Cardiac muscle cell (in vitro differentiated cells and primary cell): ENCODE results near the gene MDH1B. TPM values are rescaled to one million over a fixed set of nuclear protein-coding genes. Genes with fewer than 3 reads are reported as not detected.
A peak's percentile ranks its signal among the peaks of the same experiment; 100 is the strongest.

Experiments
- DNase-seq, 2 donors: peaks; one replicate each; pipeline versions ENCODE4 v3.0.0 to v3.0.0-alpha.2; 2010 to 2017; ENCODE audit warnings: low read depth in 1 of 2, low spot score in 1 of 2
- H3K27ac ChIP-seq: fragments of 200-600 bp; sonication (generic); 2 replicates; pipeline ENCODE4 v1.5.1; 2016
- H3K27me3 ChIP-seq: fragments of 200-600 bp; sonication (generic); 2 replicates; pipeline ENCODE4 v1.6.0; 2016; ENCODE audit warnings: control low read depth
- H3K36me3 ChIP-seq: fragments of 200-600 bp; sonication (generic); 2 replicates; pipeline ENCODE4 v1.5.1; 2016; ENCODE audit warnings: control low read depth
- H3K4me1 ChIP-seq: fragments of 200-600 bp; sonication (generic); 2 replicates; pipeline ENCODE4 v1.8.1; 2017; ENCODE audit warnings: low read depth, mild to moderate bottlenecking, mixed run types
- H3K4me3 ChIP-seq: fragments of 200-600 bp; sonication (generic); 2 replicates; pipeline ENCODE4 v1.5.1; 2016; ENCODE audit warnings: mild to moderate bottlenecking
- H3K9me3 ChIP-seq: fragments of 200-600 bp; sonication (generic); 2 replicates; pipeline ENCODE4 v1.5.1; 2017; ENCODE audit warnings: low read depth, mild to moderate bottlenecking, control low read depth
- polyA plus RNA-seq: library from polyadenylated mRNA; unstranded; fragments of >200 nt; fragmentation: Nextera tagmentation; extraction: Ambion mirVana; gene quantifications from 2 replicates; pipeline ENCODE4 v1.2.1, GENCODE V29; 2016
- total RNA-seq: library from RNA; depleted of rRNA; stranded (reverse); fragments of >200 nt; gene quantifications from 2 replicates; pipeline ENCODE4 v1.2.3, GENCODE V29; 2016
- TF ChIP-seq, protein P1 (sequence below): IDR thresholded peaks from 2 replicates; pipeline ENCODE4 v1.5.1; 2012; ENCODE audit warnings: low read depth, mild to moderate bottlenecking, low read length

The MDH1B gene
- total and polyA plus RNA-seq, 2 experiments from 2014 or later = 1.4 to 2.9 TPM

DNA sequence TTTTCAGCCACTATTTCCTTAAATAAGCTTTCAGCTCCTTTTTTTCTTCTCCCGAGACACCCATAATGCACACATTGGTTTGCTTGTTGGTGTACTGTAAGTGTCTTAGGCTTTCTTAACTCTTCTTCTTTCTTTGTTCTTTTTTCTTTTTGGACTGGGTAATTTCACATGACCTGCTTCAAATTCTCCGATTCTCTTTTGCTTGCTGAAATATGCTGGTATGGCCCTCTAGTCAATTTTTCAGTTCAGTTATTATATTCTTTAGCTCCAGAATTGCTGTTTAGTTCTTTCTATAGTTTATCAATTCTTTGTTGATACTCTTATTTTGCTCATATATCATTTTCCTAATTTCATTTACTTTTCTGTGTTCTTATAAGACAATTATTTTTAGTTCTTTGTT is 15.5 kb upstream of the MDH1B start:
- Histone ChIP-seq H3K27ac (no peak overlapping the region), H3K27me3 (no peaks in the 10 kb centered on the region), H3K36me3 (peaks cover 17% of the 10 kb centered on the region), H3K4me3 (no peak overlapping the region), H3K9me3 (no peaks in the 10 kb centered on the region), H3K4me1 (no peaks in the 10 kb centered on the region)
- TF ChIP-seq, protein P1, sequence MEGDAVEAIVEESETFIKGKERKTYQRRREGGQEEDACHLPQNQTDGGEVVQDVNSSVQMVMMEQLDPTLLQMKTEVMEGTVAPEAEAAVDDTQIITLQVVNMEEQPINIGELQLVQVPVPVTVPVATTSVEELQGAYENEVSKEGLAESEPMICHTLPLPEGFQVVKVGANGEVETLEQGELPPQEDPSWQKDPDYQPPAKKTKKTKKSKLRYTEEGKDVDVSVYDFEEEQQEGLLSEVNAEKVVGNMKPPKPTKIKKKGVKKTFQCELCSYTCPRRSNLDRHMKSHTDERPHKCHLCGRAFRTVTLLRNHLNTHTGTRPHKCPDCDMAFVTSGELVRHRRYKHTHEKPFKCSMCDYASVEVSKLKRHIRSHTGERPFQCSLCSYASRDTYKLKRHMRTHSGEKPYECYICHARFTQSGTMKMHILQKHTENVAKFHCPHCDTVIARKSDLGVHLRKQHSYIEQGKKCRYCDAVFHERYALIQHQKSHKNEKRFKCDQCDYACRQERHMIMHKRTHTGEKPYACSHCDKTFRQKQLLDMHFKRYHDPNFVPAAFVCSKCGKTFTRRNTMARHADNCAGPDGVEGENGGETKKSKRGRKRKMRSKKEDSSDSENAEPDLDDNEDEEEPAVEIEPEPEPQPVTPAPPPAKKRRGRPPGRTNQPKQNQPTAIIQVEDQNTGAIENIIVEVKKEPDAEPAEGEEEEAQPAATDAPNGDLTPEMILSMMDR = no peak
- DNase-seq = no peak

DNA sequence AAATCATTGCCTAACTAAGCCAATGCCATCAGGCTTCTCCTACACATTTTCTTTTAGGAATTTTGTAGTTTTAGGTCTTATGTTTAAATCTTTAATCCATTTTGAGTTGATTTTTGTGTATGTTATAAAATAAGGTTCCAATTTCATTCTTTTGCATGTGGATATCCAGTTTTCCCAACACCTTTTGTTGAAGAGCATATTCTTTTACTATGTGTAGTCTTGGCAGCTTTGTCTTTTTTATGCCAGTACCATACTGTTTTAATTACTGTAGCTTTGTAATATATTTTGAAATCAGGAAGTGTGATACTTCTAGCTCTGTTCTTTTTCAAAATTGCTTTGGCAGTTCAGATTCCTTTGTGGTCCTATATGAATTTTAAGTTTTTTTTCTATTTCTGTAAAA is 11.3 kb upstream of the MDH1B start:
- DNase-seq = no peak

DNA sequence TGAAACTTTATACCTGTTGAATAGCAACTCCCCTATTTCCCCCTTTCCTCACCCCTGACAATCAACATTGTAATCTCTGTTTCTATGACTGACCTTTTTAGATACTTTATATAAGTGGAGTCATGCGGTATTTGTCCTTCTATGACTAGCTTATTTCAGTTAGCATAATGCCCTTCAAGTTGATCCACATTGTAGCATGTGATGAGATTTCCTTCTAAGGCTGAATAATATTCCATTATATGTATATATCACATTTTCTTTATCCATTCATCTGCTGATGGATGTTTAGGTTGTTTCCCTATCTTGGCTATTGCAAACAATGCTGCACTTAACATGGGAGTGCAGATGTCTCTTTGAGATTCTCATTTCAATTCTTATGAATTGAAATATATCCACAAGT is 9.7 kb upstream of the MDH1B start:
- H3K27ac ChIP-seq = no peak overlapping the region
- peaks cover 47% of the 10 kb centered on the region for H3K36me3 ChIP-seq
- no peak overlapping the region for H3K4me3 ChIP-seq
- TF ChIP-seq, protein P1 = no peak
- no peaks in the 10 kb centered on the region for H3K27me3 ChIP-seq
- no peaks in the 10 kb centered on the region for H3K9me3 ChIP-seq
- no peak for DNase-seq
- H3K4me1 ChIP-seq = no peaks in the 10 kb centered on the region

More for the DNA sequence above, 11.3 kb upstream of the MDH1B start:
- TF ChIP-seq, protein P1 = no peak
- Histone ChIP-seq H3K9me3 (no peaks in the 10 kb centered on the region), H3K36me3 (peaks cover 40% of the 10 kb centered on the region), H3K27ac (no peak overlapping the region), H3K4me1 (no peaks in the 10 kb centered on the region), H3K4me3 (no peak overlapping the region), H3K27me3 (no peaks in the 10 kb centered on the region)

DNA sequence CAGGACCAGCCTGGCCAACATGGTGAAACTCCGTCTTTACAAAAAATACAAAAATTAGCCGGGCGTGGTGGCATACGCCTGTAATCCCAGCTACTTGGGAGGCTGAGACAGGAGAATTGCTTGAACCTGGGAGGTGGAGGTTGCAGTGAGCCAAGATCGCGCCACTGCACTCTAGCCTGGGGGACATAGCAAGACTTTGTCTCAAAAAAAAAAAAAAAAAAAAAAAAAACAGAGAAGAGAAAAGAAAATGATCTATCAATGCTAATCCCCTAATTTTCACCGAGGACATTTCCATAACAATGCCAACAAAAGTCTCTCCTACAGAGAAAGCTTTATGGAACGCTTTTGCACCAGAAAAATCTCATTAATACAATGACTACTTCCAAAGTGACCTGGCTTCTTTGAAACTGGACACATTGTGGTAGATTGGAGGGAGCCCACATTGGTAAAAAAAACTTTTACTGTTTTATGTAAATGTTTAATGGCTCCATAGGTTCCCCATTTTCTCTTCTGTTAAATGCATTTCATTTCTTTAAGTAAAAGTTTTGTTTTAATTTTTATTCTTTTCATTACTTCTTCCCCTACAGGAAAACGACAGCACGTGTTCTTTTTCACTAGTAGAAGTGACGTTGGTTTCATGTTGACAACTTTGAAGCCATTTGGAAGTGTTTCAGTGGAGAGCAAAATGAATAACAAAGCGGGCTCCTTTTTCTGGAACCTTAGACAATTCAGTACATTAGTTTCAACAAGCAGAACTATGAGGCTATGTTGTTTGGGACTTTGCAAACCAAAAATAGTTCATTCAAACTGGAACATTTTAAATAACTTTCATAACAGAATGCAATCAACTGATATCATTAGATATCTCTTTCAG is 1.2 kb upstream of the MDH1B start:
- no peak for DNase-seq
- peaks cover 12% of the 10 kb centered on the region for H3K36me3 ChIP-seq
- H3K4me3 ChIP-seq = peak overlapping the region; percentile 75
- H3K4me1 ChIP-seq = peaks cover 10% of the 10 kb centered on the region
- TF ChIP-seq, protein P1 = no peak
- no peaks in the 10 kb centered on the region for H3K9me3 ChIP-seq
- H3K27ac ChIP-seq = peak overlapping the region; percentile 85
- H3K27me3 ChIP-seq = peaks cover 25% of the 10 kb centered on the region

DNA sequence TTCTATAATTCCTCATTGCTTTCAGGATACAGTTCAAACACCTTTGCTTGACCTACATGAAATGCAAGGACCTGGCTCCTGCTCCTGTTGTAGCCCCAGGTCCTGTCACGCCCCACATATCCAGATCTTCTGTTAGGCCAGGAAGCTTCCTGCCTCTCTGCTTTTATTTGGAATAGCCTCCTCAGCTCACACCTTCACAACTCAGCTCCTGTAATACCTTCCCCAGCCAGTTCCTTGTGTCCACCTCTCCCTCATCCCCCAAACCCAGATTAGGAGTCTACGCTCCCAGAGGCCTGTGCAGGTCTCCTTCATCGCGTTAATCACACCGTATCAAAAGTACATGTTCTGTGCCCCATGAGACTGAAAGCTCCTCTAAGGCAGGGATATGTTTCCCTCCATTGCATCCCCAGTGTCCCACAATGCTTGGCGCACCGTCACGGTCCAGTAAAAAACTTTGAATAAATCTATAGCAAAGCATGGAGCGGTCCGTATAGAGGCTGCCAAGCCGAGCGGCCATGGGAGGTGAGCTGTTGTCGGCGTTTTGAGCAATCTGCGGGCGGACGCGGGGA is 371 bp downstream of the MDH1B start:
- peaks cover 35% of the 10 kb centered on the region for H3K27me3 ChIP-seq
- no peaks in the 10 kb centered on the region for H3K9me3 ChIP-seq
- peaks cover 6% of the 10 kb centered on the region for H3K36me3 ChIP-seq
- no peak overlapping the region for H3K27ac ChIP-seq
- TF ChIP-seq, protein P1 = no peak
- peak in 1 of 2 donors; percentile 0 for DNase-seq
- H3K4me1 ChIP-seq = peaks cover 10% of the 10 kb centered on the region
- H3K4me3 ChIP-seq = peak overlapping the region; percentile 75
